ENCODE data around the gene SAP30BP. TPM values are rescaled to one million over a fixed set of nuclear protein-coding genes. Genes with fewer than 3 reads are reported as not detected.

The SAP30BP gene
- total and polyA plus RNA-seq, 2 of the 13 experiments (the other 11 are each of a cell fraction or from before 2014, with no cell fraction given) = 67.7 to 99.4 TPM

DNA sequence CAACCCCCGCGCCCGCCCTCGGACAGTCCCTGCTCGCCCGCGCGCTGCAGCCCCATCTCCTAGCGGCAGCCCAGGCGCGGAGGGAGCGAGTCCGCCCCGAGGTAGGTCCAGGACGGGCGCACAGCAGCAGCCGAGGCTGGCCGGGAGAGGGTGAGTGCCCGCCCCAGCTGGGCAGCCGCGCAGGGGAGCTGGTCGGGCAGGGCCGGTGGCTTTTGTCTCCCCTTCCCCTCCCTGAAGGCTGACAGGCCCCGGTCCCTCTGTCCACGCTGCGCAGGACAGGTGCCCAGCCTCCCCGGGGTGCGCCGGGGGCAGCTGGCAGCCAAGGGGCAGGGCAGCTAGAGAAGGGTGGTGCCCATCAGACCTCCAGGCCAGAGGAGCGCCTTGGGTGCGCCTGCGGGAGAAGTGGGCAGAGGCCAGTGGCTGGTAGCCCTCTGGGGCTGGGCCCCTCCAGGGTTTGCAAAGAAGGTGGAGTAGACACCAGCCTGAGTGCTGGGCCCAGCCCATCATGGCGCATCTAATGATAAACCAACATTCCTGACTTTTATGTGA lies 54.4 kb downstream of the SAP30BP start (continued):
- TF ChIP-seq, protein P1, sequence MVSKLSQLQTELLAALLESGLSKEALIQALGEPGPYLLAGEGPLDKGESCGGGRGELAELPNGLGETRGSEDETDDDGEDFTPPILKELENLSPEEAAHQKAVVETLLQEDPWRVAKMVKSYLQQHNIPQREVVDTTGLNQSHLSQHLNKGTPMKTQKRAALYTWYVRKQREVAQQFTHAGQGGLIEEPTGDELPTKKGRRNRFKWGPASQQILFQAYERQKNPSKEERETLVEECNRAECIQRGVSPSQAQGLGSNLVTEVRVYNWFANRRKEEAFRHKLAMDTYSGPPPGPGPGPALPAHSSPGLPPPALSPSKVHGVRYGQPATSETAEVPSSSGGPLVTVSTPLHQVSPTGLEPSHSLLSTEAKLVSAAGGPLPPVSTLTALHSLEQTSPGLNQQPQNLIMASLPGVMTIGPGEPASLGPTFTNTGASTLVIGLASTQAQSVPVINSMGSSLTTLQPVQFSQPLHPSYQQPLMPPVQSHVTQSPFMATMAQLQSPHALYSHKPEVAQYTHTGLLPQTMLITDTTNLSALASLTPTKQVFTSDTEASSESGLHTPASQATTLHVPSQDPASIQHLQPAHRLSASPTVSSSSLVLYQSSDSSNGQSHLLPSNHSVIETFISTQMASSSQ (IDR thresholded peaks at IDR 0.05; ENCODE audit: low read depth) = no peak
- TF ChIP-seq, protein P1 (CRISPR knock-in tag; IDR thresholded peaks at IDR 0.05; ENCODE audit: borderline replicate concordance) = peak; percentile 49; the same call in 1 of the 2 replicates
- TF ChIP-seq ZNF432 (CRISPR knock-in tag; IDR thresholded peaks at IDR 0.05; ENCODE audit: borderline replicate concordance) (no peak), TRIM24 (CRISPR knock-in tag; IDR thresholded peaks at IDR 0.05) (no peak), HIVEP1 (CRISPR knock-in tag; IDR thresholded peaks at IDR 0.05) (0 out of 2 replicates have a peak, but pooled peaks have one; percentile 24), ZNF296 (CRISPR knock-in tag; conservative IDR thresholded peaks at IDR 0.05) (no peak), RARA (CRISPR knock-in tag; IDR thresholded peaks at IDR 0.05) (no peak), THAP11 (CRISPR knock-in tag; IDR thresholded peaks at IDR 0.05) (no peak), ZNF556 (CRISPR knock-in tag; IDR thresholded peaks at IDR 0.05; ENCODE audit: borderline replicate concordance) (no peak), SMAD3 (CRISPR knock-in tag; IDR thresholded peaks at IDR 0.05) (no peak), KAT2B (IDR thresholded peaks at IDR 0.05; ENCODE audit: borderline replicate concordance, low read depth, low read length) (no peak), SRSF1 (optimal IDR thresholded peaks at IDR 0.05; ENCODE audit: low read depth, low read length) (no peak), TAF1 (CRISPR knock-in tag; IDR thresholded peaks at IDR 0.05) (no peak), MXD4 (CRISPR knock-in tag; IDR thresholded peaks at IDR 0.05) (no peak), HNRNPLL (IDR thresholded peaks at IDR 0.05; ENCODE audit: low read depth, low read length, poor library complexity, severe bottlenecking) (peak; percentile 8), SMARCE1 (IDR thresholded peaks at IDR 0.05; ENCODE audit: borderline replicate concordance) (no peak)
- TF ChIP-seq, protein P2, sequence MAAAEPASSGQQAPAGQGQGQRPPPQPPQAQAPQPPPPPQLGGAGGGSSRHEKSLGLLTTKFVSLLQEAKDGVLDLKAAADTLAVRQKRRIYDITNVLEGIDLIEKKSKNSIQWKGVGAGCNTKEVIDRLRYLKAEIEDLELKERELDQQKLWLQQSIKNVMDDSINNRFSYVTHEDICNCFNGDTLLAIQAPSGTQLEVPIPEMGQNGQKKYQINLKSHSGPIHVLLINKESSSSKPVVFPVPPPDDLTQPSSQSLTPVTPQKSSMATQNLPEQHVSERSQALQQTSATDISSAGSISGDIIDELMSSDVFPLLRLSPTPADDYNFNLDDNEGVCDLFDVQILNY (CRISPR knock-in tag; conservative IDR thresholded peaks at IDR 0.05) = 0 out of 2 replicates have a peak, but pooled peaks have one; percentile 41
- TF ChIP-seq, protein P3, sequence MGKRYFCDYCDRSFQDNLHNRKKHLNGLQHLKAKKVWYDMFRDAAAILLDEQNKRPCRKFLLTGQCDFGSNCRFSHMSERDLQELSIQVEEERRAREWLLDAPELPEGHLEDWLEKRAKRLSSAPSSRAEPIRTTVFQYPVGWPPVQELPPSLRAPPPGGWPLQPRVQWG (CRISPR knock-in tag; IDR thresholded peaks at IDR 0.05; ENCODE audit: borderline replicate concordance, low read depth) = no peak
- TF ChIP-seq, protein P4, sequence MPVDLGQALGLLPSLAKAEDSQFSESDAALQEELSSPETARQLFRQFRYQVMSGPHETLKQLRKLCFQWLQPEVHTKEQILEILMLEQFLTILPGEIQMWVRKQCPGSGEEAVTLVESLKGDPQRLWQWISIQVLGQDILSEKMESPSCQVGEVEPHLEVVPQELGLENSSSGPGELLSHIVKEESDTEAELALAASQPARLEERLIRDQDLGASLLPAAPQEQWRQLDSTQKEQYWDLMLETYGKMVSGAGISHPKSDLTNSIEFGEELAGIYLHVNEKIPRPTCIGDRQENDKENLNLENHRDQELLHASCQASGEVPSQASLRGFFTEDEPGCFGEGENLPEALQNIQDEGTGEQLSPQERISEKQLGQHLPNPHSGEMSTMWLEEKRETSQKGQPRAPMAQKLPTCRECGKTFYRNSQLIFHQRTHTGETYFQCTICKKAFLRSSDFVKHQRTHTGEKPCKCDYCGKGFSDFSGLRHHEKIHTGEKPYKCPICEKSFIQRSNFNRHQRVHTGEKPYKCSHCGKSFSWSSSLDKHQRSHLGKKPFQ (CRISPR knock-in tag; IDR thresholded peaks at IDR 0.05; ENCODE audit: insufficient replicate concordance) = no peak
- TF ChIP-seq, protein P5, sequence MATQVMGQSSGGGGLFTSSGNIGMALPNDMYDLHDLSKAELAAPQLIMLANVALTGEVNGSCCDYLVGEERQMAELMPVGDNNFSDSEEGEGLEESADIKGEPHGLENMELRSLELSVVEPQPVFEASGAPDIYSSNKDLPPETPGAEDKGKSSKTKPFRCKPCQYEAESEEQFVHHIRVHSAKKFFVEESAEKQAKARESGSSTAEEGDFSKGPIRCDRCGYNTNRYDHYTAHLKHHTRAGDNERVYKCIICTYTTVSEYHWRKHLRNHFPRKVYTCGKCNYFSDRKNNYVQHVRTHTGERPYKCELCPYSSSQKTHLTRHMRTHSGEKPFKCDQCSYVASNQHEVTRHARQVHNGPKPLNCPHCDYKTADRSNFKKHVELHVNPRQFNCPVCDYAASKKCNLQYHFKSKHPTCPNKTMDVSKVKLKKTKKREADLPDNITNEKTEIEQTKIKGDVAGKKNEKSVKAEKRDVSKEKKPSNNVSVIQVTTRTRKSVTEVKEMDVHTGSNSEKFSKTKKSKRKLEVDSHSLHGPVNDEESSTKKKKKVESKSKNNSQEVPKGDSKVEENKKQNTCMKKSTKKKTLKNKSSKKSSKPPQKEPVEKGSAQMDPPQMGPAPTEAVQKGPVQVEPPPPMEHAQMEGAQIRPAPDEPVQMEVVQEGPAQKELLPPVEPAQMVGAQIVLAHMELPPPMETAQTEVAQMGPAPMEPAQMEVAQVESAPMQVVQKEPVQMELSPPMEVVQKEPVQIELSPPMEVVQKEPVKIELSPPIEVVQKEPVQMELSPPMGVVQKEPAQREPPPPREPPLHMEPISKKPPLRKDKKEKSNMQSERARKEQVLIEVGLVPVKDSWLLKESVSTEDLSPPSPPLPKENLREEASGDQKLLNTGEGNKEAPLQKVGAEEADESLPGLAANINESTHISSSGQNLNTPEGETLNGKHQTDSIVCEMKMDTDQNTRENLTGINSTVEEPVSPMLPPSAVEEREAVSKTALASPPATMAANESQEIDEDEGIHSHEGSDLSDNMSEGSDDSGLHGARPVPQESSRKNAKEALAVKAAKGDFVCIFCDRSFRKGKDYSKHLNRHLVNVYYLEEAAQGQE (IDR thresholded peaks at IDR 0.05; ENCODE audit: borderline replicate concordance in 1 of 2, low read depth in 1 of 2, low read length in 2 of 2) = no peak
